ENCODE data around the gene GALNT7. TPM values are rescaled to one million over a fixed set of nuclear protein-coding genes. Genes with fewer than 3 reads are reported as not detected.

GALNT7 gene
- 25.4 to 32.0 TPM (median 28.2 TPM) in 5 replicates for total RNA-seq (2022; extraction: Qiagen RNA extraction; ENCODE audit: low read depth)

GRCh38 chr4:173168396-173169177 lies at the start of gene GALNT7:
Gene GALNT7, plus strand, starts transcription at chr4:173168811. Its CDS starts 25 bp downstream, at chr4:173168836.

GRCh38 chr4:173334085-173334890 lies 165.7 kb downstream of the GALNT7 start, which contains the start of gene HMGB2:
Gene HMGB2, minus strand, starts transcription at chr4:173334358. Its CDS starts 709 bp downstream, at chr4:173333649.

GRCh38 chr4:173370477-173371291 lies 202.1 kb downstream of the GALNT7 start, which contains the start of gene SAP30:
Gene SAP30, plus strand, starts transcription at chr4:173370954. Its CDS starts 229 bp downstream, at chr4:173371183.

Other genes starting within 250 kb of the GALNT7 start
- gene HMGB2, start 165.5 kb downstream of the GALNT7 start, total RNA-seq (2022; extraction: Qiagen RNA extraction; ENCODE audit: low read depth), result 105 to 150 TPM (median 137 TPM) in 5 replicates
- gene SAP30, start 202.1 kb downstream of the GALNT7 start, total RNA-seq (2022; extraction: Qiagen RNA extraction; ENCODE audit: low read depth), result 17.2 to 23.9 TPM (median 21.5 TPM) in 5 replicates
- not detected in 5 replicates for gene SCRG1, start 230.3 kb downstream of the GALNT7 start, total RNA-seq (2022; extraction: Qiagen RNA extraction; ENCODE audit: low read depth)

All from A549 treated with RU486 at 1 μM for 4 hours (cell line).